HEK293T (cell line): Measurements from ENCODE around the gene FFAR2.

ENCODE experiments used
- ARNT ChIP-seq: fragments of 450-650 bp; IDR thresholded peaks from 2 replicates; pipeline ENCODE4 v1.6.1; 2017; ENCODE audit warnings: mild to moderate bottlenecking
- BHLHE40 ChIP-seq: fragments of 450-650 bp; IDR thresholded peaks from 2 replicates; pipeline ENCODE4 v1.6.1; 2016; ENCODE audit warnings: mild to moderate bottlenecking, moderate library complexity, borderline replicate concordance
- CTBP1 ChIP-seq: fragments of 450-650 bp; IDR thresholded peaks from 2 replicates; pipeline ENCODE4 v1.6.1; 2016; ENCODE audit warnings: borderline replicate concordance
- ELF4 ChIP-seq: fragments of 450-650 bp; IDR thresholded peaks from 2 replicates; pipeline ENCODE4 v1.6.1; 2017; ENCODE audit warnings: antibody characterized with exemption
- FOXA1 ChIP-seq: fragments of 450-650 bp; IDR thresholded peaks from 2 replicates; pipeline ENCODE4 v1.6.1; 2016; ENCODE audit warnings: mild to moderate bottlenecking
- FOXK2 ChIP-seq: fragments of 450-650 bp; IDR thresholded peaks from 2 replicates; pipeline ENCODE4 v1.6.1; 2016; ENCODE audit warnings: mild to moderate bottlenecking
- FOXM1 ChIP-seq: fragments of 450-650 bp; IDR thresholded peaks from 2 replicates; pipeline ENCODE4 v1.6.1; 2017; ENCODE audit warnings: mild to moderate bottlenecking, borderline replicate concordance
- HDGF ChIP-seq: fragments of 450-650 bp; IDR thresholded peaks from 2 replicates; pipeline ENCODE4 v1.6.1; 2017; ENCODE audit warnings: antibody characterized with exemption, borderline replicate concordance
- L3MBTL2 ChIP-seq: fragments of 450-650 bp; conservative IDR thresholded peaks from 2 replicates; pipeline ENCODE4 v1.6.1; 2016; ENCODE audit warnings: mild to moderate bottlenecking
- LEF1 ChIP-seq: fragments of 450-650 bp; IDR thresholded peaks from 2 replicates; pipeline ENCODE4 v1.6.1; 2017; ENCODE audit warnings: mild to moderate bottlenecking, borderline replicate concordance
- SP1 ChIP-seq: fragments of 450-650 bp; IDR thresholded peaks from 2 replicates; pipeline ENCODE4 v1.6.1; 2017
- SUZ12 ChIP-seq: fragments of 450-650 bp; IDR thresholded peaks from 2 replicates; pipeline ENCODE4 v1.6.1; 2016; ENCODE audit warnings: mild to moderate bottlenecking
- ZNF384 ChIP-seq: fragments of 450-650 bp; IDR thresholded peaks from 2 replicates; pipeline ENCODE4 v1.6.1; 2016
- TF ChIP-seq, protein P1 (sequence below): fragments of 450-650 bp; IDR thresholded peaks from 2 replicates; pipeline ENCODE4 v1.6.1; 2016

DNA sequence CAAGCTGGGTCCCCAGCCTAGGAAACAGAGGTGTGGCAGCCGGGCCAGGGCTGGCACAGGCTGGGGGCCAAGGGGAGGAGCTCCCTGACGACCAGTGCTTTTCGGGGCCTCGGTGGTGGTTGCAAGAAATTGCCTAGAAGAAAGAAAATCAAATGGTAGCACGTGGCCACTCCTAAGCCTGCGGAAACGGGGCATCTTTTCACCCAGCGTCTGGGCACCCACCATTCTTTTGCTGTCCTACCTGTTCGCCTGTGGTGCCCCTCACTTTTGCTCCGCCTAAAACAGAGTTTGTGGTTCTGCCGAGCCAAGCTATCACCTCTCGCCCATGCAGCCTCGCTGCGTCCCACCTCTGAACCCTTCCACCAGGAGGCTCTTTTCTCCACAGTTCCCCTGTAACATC lies 49.3 kb downstream of the FFAR2 start:
- no peak for TF ChIP-seq SUZ12
- no peak for TF ChIP-seq LEF1
- TF ChIP-seq BHLHE40: no peak
- TF ChIP-seq FOXM1: no peak
- no peak for TF ChIP-seq HDGF
- no peak for TF ChIP-seq ARNT
- no peak for TF ChIP-seq FOXK2
- no peak for TF ChIP-seq CTBP1
- TF ChIP-seq, protein P1, sequence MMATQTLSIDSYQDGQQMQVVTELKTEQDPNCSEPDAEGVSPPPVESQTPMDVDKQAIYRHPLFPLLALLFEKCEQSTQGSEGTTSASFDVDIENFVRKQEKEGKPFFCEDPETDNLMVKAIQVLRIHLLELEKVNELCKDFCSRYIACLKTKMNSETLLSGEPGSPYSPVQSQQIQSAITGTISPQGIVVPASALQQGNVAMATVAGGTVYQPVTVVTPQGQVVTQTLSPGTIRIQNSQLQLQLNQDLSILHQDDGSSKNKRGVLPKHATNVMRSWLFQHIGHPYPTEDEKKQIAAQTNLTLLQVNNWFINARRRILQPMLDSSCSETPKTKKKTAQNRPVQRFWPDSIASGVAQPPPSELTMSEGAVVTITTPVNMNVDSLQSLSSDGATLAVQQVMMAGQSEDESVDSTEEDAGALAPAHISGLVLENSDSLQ: no peak
- TF ChIP-seq SP1: no peak
- TF ChIP-seq ZNF384: no peak
- no peak for TF ChIP-seq L3MBTL2
- TF ChIP-seq FOXA1: no peak
- no peak for TF ChIP-seq ELF4
